HG03095 (cell line): ENCODE data around the gene ADGRE1.

Experiments used
- ATAC-seq: cut with Tn5 transposase; IDR thresholded peaks from one replicate; pipeline ENCODE4 v1.9.1; 2021; ENCODE audit warnings: moderate library complexity; ENCODE audit not compliant: unreplicated experiment

The ADGRE1 gene

GRCh38 chr19:6947745-6948144 is 60.4 kb downstream of the ADGRE1 start:
- no peak for ATAC-seq

GRCh38 chr19:6948884-6949283 is 61.5 kb downstream of the ADGRE1 start:
- no peak for ATAC-seq

DNA sequence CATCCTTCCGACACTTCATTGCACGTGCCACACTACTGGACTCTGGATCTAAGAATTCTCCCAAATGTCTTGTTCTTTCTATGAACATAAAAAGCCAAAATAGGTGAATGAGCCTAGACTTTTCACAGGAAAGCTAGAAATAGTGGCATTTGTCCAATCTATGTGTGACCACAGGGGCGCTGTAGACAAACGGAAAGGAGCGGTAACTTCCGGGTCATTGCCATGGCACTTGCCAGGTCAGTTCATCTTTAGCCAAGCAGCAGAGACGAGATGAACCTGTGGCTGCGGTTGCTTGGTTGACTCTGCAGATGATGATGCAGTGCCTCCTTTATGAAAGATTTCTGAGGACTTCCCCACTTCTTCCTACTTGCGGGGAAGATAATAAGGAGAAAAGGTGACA is 65.6 kb downstream of the ADGRE1 start:
- no peak for ATAC-seq

GRCh38 chr19:6955082-6955481 is 67.7 kb downstream of the ADGRE1 start:
- no peak for ATAC-seq

DNA sequence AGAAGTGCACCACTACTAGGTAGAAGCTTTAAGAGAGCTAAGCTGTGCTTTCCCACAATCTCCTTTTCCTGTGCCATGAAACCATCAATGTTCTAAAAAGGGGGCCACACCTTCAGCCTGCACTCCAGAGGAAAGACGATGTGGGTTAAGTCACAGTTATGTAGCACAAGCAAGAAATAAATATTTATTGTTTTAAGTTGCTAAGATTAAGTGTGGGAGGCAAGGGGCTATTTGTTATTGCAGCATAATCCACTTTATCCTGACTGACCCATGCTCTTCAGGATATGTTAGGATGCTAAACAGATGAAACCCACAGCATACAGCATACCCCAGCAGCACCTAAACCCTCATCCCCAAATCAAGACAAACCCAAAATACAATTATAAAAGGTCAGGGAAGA is 69.2 kb downstream of the ADGRE1 start:
- ATAC-seq: no peak

DNA sequence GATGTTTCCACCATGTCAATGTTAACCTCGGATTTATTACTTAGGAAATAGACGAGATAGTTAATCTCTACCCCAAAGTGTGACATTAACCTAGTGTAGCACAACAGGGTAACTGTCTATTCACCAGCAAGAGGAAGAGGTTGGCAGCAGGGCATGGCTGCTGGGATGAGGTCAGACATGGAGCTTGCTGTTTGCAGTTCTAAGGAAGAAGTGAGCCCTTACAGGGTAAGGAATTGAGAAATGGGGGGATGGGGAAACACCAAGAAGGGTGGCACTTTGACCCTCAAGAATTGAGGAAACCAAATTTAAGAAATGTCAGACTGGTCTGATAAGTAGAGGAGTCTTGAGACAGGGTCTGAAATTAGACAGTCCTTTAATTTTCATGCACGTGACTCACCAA is 71.4 kb downstream of the ADGRE1 start:
- no peak for ATAC-seq

GRCh38 chr19:6963244-6963852 is 76.0 kb downstream of the ADGRE1 start:
- ATAC-seq: no peak

DNA sequence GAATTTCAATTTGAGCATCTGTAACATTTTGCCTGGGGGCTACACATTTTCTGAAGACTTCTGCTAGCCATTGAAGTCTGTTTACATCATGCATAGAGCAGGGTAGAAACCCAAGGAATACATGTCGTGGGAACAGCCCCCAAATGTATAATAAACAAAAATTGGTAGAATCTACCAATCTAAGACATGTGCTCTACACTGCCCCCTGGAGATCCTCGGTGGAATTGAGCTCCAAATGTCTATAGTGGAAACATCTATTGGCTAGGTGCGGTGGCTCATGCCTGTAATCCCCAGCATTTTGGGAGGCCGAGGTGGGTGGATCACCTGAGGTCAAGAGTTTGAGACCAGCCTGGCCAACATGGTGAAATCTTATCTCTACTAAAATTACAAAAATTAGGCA is 76.6 kb downstream of the ADGRE1 start:
- ATAC-seq: no peak

DNA sequence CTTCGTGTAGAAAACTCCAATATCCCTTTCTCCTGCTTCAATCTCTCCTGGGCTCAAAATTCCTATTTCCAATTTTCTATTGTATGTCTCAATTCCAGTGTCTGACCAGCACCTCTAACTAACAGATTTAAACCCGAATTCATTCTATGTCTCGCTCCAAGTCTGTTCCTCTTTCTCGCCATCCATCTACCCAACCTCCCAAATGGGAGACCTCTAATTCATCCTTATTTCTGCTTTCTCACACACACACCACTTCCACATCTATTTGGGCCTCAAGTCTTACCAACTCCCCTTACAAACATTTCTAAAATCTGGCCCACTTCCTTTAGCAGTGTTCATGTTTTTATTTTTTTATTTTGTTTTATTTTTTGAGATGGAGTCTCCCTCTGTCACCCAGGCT is 80.6 kb downstream of the ADGRE1 start:
- no peak for ATAC-seq

DNA sequence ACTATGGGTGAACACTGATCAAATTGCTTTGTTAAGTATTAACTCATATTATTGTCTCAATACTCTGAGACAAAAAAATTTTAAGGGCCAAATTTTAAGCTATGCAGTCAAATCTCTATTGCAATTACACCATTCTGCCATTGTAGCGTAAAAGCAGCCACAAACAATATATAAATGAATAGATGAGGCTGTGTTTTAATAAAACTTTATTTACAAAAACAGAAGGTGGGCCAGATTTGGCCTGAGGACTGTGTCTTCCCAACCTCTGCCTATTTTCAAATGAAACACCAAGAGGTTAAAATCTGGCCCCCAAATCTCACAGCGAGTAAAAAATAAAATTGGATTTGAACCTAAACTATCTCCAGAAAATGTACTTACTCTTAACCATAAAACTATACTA is 82.1 kb downstream of the ADGRE1 start:
- no peak for ATAC-seq

GRCh38 chr19:6970021-6970420 is 82.6 kb downstream of the ADGRE1 start:
- ATAC-seq: no peak

DNA sequence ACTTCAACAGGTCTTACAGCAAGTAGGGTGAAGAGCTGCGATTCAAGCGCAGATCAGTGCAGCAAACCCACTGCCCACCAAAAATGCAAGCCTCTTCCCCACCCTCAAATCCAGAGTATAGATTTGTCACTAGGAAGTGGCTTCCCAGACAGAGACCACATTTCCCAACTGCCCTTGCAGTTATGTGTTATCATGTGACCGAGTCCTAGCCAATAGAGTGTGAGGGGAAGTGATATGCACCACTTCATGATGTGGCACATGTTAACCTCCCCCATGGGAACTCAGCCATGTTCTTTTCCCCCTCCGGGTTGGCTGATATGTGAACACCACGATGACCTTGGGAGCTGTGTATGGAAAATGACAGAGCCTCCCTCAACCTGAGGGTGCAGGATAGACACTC is 83.1 kb downstream of the ADGRE1 start:
- no peak for ATAC-seq

- ATAC-seq: no peak
These were observed 84.0 kb downstream of the ADGRE1 start for GRCh38 chr19:6971366-6971765.

DNA sequence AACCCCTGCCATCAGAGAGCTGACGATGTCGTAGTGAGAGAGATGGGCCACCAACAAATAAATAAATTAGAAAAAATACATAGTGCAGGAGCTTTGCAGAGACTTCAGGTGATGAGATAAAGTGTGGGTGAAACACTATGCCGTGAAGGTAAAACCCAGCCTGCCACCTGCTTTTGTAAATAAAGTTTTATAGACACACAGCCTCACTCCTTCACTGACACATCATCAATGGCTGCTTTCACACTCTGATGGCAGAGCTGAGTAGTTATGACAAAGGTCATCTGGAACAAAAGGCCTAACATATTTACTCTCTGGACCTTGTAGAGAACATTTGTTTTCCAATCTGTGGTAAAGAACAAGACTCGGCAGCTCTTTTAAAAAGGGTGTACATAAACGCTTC is 88.8 kb downstream of the ADGRE1 start:
- ATAC-seq: no peak

DNA sequence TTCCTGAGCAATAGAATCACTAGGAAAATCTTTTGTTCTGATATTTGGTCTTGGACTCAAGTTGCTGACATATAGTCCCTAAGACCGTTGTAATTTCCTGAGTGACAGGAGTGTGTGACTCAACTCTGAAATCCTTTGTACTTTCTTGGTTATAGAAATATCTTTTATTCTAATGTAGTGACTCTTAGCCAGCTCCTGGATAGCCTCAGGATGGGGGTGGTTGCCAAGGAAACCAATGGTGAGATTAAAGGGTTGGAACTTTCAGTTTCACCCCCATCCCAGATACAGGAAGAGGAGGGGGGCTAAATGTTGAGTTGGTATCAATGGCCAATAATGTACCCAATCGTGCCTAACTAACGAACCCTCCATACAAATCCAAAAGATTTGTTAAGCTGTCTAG is 92.0 kb downstream of the ADGRE1 start:
- ATAC-seq: no peak

DNA sequence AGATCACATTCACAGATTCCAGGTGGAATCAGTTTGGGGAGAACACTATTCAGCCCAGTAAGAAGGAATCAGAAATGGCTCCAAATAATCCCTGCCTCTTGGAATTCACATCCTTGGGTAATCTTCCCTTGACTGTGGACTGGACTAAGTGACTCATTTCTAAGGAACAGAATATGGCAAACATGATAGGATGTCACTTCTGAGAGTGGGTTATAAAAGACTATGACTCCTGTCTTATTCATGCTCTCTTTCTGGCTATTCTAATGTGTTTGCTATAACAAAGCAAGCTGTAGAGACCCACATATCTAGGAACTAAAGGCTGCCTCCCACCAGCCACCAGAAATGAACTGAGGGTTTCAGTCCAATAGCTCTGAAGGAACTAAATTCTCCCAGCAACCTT is 96.1 kb downstream of the ADGRE1 start:
- no peak for ATAC-seq

DNA sequence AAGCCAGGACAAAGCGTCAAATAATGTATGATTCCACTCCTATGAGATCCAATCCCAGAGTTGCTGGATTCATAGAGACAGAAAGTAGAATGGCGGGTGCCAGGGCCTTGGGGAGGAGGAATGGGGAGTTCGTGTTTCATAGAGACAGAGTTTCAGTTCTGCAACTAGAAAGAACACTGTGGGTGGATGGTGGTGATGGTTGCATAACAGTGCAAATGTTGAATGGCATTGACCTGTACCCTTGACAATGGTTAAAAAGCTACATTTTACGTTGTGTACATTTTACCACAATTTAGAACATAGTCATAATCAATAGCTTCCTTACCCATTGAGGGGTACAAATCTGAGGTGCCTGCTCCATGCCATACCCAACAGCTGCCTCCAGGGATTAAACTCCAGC is 100.5 kb downstream of the ADGRE1 start:
- no peak for ATAC-seq

DNA sequence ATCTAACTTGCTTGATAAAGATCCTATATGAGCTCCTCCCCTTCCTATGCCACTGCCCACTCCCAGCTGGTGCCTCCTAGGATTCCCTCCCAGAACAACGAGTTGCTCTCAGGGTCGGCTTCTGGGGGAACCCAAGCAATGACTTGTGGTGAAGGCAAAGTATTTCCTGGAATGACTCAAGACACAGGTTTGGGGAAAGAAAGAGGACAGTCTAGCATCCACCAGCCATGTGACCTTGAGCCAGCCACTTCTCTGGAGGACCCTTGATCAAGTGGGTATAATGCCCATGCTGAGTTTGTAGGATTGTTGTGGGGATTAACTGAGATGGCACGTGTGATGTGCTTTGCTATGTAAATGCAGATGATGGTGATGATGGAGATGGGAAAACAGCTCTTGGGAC is 100.9 kb downstream of the ADGRE1 start:
- ATAC-seq: no peak
